ENCODE results near the gene VENTX. TPM values are rescaled to one million over a fixed set of nuclear protein-coding genes. Genes with fewer than 3 reads are reported as not detected.

The VENTX gene
- total RNA-seq, 1 experiment from 2014 or later = not detected

GRCh38 chr10:133249094-133249780, 11.6 kb downstream of the VENTX start:
- in situ Hi-C loops (cut with HindIII; ENCODE audit: low sequenced_read_pairs) = no loop called here
- no peak for DNase-seq (ENCODE audit: low spot score)

DNA sequence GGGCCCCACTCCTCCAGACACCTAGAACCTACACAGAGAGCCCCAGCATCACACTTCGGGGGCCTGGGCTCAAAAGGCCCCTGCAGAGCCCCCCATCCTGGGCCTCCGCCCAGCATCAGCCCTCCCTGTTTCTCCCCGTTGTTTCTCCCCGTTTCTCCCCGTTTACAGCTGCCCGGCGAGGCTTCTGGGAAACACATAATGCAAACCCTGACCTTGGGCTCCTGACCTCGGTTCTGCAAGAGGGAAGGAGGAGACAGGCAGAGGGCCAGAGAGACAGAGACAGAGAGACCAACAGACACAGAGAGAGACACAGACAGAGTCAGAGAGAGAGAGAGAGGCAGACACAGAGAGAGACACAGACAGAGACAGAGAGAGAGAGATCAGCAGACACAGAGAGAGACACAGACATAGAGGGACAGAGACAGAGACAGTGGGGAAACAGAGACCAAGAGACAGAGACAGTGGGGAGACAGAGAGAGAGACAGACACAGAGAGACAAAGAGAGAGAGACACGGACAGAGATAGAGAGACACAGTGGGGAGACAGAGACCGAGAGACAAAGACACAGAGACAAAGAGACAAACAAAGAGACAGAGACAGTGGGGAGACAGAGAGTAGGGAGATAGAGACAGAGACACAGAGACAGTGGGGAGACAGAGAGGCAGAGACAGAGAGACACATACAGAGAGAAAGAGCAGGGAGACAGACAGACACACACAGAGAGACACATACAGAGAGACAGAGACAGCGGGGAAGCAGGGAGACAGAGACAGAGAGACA, 12.5 kb downstream of the VENTX start:
- no peak for DNase-seq (ENCODE audit: low spot score)
- in situ Hi-C loops (cut with HindIII; ENCODE audit: low sequenced_read_pairs) = no loop called here

DNA sequence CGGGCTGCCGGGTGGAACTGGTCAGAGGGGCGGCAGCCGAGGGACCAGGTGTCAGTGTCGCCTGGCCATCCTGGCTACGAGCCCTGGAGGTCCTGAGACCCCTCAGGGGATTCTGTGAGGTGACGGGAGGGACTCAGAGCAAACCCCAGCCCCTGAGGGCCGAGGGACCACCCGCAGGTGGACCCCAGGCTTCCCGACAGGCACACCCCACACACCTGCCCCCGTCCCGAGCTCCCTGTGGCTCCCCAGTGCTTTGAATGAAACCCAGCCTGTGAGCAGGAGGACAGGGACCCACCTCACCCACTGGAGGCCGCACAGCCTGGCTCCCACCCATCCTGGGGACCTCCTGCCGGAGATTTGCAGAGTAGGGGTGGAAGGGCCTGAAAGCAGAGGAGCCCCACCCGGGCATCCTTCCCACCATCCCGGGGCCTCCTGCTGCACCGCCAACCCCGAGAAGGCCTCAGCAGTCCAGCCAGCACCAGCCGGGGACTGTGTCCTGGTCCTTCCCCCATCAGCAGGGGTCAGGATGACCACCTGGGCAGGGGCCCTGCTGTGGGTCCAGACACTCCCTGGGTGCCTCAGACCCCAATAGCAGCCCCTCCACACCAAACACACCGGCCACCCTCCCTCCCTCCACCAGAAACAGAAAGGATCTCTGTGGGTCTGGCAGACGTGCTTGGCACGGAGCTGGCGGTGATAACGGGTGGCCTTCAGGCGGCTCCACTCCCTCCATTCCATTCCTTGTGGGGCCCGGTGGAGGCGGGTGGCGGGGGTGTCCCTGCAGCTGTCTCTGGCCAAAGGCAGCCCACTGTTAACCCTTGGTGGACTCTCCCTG, 13.9 kb downstream of the VENTX start:
- DNase-seq (ENCODE audit: low spot score) = no peak
- in situ Hi-C loops (cut with HindIII; ENCODE audit: low sequenced_read_pairs) = no loop called here

- in situ Hi-C loops (cut with HindIII; ENCODE audit: low sequenced_read_pairs) = no loop called here
- DNase-seq (ENCODE audit: low spot score) = no peak
Measured at GRCh38 chr10:133252223-133252552, 14.5 kb downstream of the VENTX start.

GRCh38 chr10:133253361-133253955, 15.8 kb downstream of the VENTX start:
- in situ Hi-C loops (cut with HindIII; ENCODE audit: low sequenced_read_pairs) = no loop called here

GRCh38 chr10:133254421-133255120, 16.9 kb downstream of the VENTX start:
- DNase-seq (ENCODE audit: low spot score) = no peak
- in situ Hi-C loops (cut with HindIII; ENCODE audit: low sequenced_read_pairs) = no loop called here

More at GRCh38 chr10:133253361-133253955, 15.8 kb downstream of the VENTX start:
- DNase-seq (ENCODE audit: low spot score) = no peak

GRCh38 chr10:133255323-133255722, 17.7 kb downstream of the VENTX start:
- in situ Hi-C loops (cut with HindIII; ENCODE audit: low sequenced_read_pairs) = no loop called here
- no peak for DNase-seq (ENCODE audit: low spot score)

GRCh38 chr10:133257489-133258065, 19.9 kb downstream of the VENTX start:
- peak; percentile 37 for DNase-seq (ENCODE audit: low spot score)
- in situ Hi-C loops (cut with HindIII; ENCODE audit: low sequenced_read_pairs) = no loop called here

- no peak for DNase-seq (ENCODE audit: low spot score)
- in situ Hi-C loops (cut with HindIII; ENCODE audit: low sequenced_read_pairs) = no loop called here
Measured at GRCh38 chr10:133258066-133258817, 20.6 kb downstream of the VENTX start.

GRCh38 chr10:133258818-133259601, 21.4 kb downstream of the VENTX start:
- in situ Hi-C loops (cut with HindIII; ENCODE audit: low sequenced_read_pairs) = no loop called here
- no peak for DNase-seq (ENCODE audit: low spot score)

GRCh38 chr10:133259602-133259989, 21.9 kb downstream of the VENTX start:
- in situ Hi-C loops (cut with HindIII; ENCODE audit: low sequenced_read_pairs) = no loop called here
- DNase-seq (ENCODE audit: low spot score) = no peak

DNA sequence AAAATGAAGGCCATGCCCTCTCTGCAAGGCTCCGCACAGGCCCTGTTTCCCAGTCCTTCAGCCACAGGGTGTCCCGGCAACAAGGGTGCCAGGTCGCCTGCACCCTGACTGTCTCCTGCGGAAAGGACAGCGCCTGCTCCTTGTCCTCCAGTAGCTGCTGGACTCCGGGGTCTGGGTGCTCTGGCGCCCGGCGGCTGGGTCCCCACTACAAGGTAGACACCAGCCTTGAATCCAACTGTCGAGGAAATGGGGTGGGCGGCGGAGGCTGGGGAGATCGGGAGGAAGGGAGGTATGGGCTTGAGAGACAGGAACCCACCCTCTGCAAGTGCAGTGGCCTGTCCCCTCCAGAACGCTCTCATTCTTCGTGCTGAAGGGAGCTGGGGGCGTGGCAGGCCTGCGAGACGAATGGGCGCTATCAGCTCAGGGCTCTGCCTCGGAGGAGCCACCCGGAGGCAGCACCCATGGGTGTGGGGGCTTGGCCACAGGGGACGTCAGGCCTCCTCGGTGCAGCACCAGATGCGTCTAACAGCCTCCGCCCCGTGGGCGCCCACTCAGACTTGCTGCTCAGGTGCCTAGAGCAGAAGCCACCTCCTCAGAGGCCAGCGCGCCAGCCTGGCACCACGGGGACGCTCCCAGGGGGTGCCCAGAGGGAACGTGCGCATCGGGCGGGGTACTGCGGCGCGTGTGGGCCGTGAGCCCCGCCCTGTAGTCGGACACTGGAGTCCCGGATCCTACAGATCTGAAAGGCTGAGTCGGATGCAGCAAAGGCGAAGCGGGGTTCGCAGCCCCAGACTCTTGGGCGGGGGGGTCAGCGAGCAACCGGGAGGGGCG, 23.5 kb downstream of the VENTX start:
- peak; percentile 21 for DNase-seq (ENCODE audit: low spot score)
- in situ Hi-C loops (cut with HindIII; ENCODE audit: low sequenced_read_pairs) = loop anchor here (10.0 kb wide), 1 partner anchor 106 kb away; no protein-coding TSS in a partner anchor

DNA sequence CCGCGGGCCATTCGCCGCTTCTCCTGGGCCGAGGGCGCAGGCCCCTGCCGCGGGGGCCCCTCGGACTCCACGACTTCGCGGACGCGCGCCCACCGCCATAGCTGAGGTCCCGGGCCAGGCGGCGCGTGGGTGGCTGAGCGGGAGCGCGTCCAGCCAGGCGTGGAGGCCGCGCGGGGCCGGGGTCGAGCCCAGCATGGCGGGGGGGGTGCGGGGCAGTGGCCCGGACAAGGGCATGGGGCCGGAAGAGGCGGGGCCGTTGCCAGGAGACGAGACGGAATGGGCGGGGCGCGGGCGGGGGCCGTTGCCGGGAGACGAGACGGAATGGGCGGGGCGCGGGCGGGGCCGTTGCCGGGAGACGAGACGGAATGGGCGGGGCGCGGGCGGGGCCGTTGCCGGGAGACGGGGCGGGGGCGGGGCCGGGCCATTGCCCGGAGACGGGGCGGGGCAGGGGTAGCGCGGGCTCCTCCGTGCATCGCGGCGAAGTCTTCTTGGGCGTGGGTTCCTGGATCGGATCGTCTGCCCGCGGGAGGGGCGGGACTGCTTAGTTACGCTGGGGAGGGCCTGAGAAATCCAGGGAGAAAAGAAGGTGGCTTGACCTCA, 24.2 kb downstream of the VENTX start:
- peak; percentile 66 for DNase-seq (ENCODE audit: low spot score)
- in situ Hi-C loops (cut with HindIII; ENCODE audit: low sequenced_read_pairs) = loop anchor here (10.0 kb wide), 1 partner anchor 107 kb away; no protein-coding TSS in a partner anchor

GRCh38 chr10:133262696-133263095, 25.0 kb downstream of the VENTX start:
- DNase-seq (ENCODE audit: low spot score) = no peak
- in situ Hi-C loops (cut with HindIII; ENCODE audit: low sequenced_read_pairs) = loop anchor here (10.0 kb wide), 1 partner anchor 108 kb away; no protein-coding TSS in a partner anchor

DNA sequence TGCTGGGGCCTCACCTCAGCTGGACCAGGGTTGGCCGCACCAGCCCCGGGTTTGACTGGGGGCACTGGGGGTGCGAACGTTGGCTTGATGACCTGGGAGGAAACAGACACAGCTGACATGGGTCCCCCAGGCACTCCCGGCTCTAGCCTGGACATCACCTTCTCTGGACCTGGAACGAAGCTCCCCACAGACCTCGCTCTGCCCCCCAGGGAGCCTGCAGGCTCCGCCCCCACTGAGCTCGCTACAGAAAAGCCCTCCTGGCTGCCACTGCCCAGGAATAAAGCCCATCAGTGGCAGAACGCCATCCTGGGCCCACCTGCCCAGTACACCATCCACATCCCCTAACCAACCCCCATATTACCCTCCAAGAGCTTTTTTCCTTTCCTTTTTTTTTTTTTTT, 26.0 kb downstream of the VENTX start:
- no peak for DNase-seq (ENCODE audit: low spot score)
- in situ Hi-C loops (cut with HindIII; ENCODE audit: low sequenced_read_pairs) = loop anchor here (10.0 kb wide), 1 partner anchor 109 kb away; no protein-coding TSS in a partner anchor

DNA sequence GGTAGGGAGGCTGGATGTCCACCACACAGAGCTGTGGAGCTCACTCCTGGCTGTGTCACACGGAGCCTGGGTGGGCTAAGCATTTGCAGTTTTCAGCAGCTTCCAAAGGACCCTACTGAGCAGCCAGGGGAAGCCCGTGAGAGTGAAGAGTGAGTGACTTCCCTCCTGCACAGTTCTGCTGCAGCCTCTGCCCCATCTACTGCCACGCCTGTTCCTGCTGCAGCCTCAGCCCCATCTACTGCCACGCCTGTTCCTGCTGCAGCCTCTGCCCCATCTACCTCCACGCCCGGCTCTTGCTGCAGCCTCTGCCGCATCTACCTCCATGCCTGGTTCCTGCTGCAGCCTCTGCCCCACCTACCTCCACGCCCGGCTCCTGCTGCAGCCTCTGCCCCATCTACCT, 26.8 kb downstream of the VENTX start:
- in situ Hi-C loops (cut with HindIII; ENCODE audit: low sequenced_read_pairs) = loop anchor here (10.0 kb wide), 1 partner anchor 110 kb away; no protein-coding TSS in a partner anchor
- no peak for DNase-seq (ENCODE audit: low spot score)
